HTERT RPE-1 (cell line): ENCODE data around the gene SERPINH1.

ENCODE experiments used
- in situ Hi-C: fragments of 300-500 bp; cut with MboI; formaldehyde crosslinking; loops from 4 replicates; pipeline ENCODE4 v1.14.3; 2020; ENCODE audit warnings: low sequenced_read_pairs

Gene SERPINH1

GRCh38 chr11:75592715-75593114 lies 30.7 kb downstream of the SERPINH1 start:
- in situ Hi-C loops, result no loop called here

GRCh38 chr11:75593286-75593915 lies 31.3 kb downstream of the SERPINH1 start:
- in situ Hi-C loops, result no loop called here

- in situ Hi-C loops, result no loop called here
These were observed 32.2 kb downstream of the SERPINH1 start for GRCh38 chr11:75594211-75594610.

GRCh38 chr11:75595429-75595828 lies 33.4 kb downstream of the SERPINH1 start:
- in situ Hi-C loops, result no loop called here

GRCh38 chr11:75596914-75597313 lies 34.9 kb downstream of the SERPINH1 start:
- in situ Hi-C loops, result no loop called here

GRCh38 chr11:75597636-75598035 lies 35.6 kb downstream of the SERPINH1 start:
- in situ Hi-C loops, result no loop called here

- in situ Hi-C loops, result no loop called here
These were observed 36.2 kb downstream of the SERPINH1 start for GRCh38 chr11:75598264-75598663.

- in situ Hi-C loops, result no loop called here
These were observed 36.8 kb downstream of the SERPINH1 start for GRCh38 chr11:75598900-75599299.

- in situ Hi-C loops, result no loop called here
These were observed 38.3 kb downstream of the SERPINH1 start for GRCh38 chr11:75600356-75600755.

- in situ Hi-C loops, result no loop called here
These were observed 39.4 kb downstream of the SERPINH1 start for GRCh38 chr11:75601494-75601893.

- in situ Hi-C loops, result no loop called here
These were observed 40.9 kb downstream of the SERPINH1 start for GRCh38 chr11:75602951-75603350.

- in situ Hi-C loops, result no loop called here
These were observed 42.0 kb downstream of the SERPINH1 start for GRCh38 chr11:75603791-75604736.

- in situ Hi-C loops, result no loop called here
These were observed 44.0 kb downstream of the SERPINH1 start for GRCh38 chr11:75606099-75606498.

- in situ Hi-C loops, result no loop called here
These were observed 49.8 kb downstream of the SERPINH1 start for GRCh38 chr11:75611823-75612222.

- in situ Hi-C loops, result no loop called here
These were observed 53.7 kb downstream of the SERPINH1 start for GRCh38 chr11:75615751-75616150.

- in situ Hi-C loops, result no loop called here
These were observed 54.2 kb downstream of the SERPINH1 start for GRCh38 chr11:75616281-75616680.
